Keratinocyte (primary cell): ENCODE measurements around the gene JMJD1C.

Experiments used
- CTCF ChIP-seq, 3 experiments: IDR thresholded peaks in 1 of 3; conservative IDR thresholded peaks in 1 of 3; optimal IDR thresholded peaks in 1 of 3; 2 replicates in 2 of 3; 3 replicates in 1 of 3; pipeline versions ENCODE3 to v1.5.1; 2011; ENCODE audit warnings: low read length in 3 of 3, mild to moderate bottlenecking in 3 of 3, moderate library complexity in 2 of 3, control low read depth in 1 of 3, inconsistent platforms in 1 of 3; ENCODE audit not compliant: insufficient read depth in 2 of 3; ENCODE audit errors: extremely low read depth in 1 of 3
- EZH2 ChIP-seq: IDR thresholded peaks from one replicate; pipeline ENCODE4 v1.6.1; 2012; ENCODE audit warnings: inconsistent platforms, mild to moderate bottlenecking, low read length, moderate library complexity

DNA sequence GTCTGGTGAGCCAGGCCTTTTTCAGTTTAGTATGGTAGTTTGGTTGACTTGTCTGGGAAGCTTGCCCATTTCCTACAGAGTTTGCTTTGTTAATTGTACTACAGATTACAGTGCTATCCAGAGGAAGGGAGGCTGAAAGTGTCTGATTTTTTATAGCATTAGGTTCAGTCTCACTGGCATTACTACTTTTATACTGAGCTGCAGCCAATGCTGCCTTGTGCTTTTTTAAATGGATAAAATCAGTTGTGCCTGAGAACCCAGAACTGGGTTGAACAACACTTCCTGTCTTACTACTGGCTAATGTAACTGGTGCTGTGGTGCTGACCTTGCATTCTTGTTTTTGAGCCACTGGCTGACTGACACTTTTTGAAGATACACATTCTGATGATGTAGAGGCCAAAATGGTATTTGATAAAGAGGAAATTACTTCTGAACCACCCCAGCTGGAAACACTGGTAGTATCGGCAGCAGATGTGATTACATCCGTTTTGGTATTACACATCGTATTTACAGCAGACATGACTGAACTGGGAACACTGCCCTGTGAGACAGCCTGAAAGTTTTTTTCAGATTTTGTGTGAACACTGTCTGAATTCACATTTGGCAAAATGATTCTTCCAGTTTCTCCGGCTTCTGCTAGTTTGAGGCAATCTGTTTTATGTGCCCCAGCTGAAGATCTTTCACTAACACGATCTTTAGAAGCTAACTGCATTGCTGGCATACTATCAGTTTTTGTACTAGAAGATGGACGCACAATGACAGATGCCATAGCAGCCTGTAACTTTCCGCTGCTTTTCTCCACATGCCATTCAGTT is 258.6 kb downstream of the JMJD1C start:
- no peak for TF ChIP-seq CTCF (optimal IDR thresholded peaks at IDR 0.05 in 1 of 3, IDR thresholded peaks at IDR 0.05 in 1 of 3, conservative IDR thresholded peaks at IDR 0.05 in 1 of 3; ENCODE audit: extremely low read depth in 1 of 3, insufficient read depth in 2 of 3, low read length in 3 of 3)
- no peak for TF ChIP-seq EZH2
